HG03442 (cell line): Measurements from ENCODE around the gene DHRSX.
"Not testable (repeated sequence)": the region's sequence is repeated elsewhere in the genome, so short reads cannot be mapped to it uniquely, and the experiment has no call there.

ENCODE experiments used
- ATAC-seq: cut with Tn5 transposase; IDR thresholded peaks from one replicate; pipeline ENCODE4 v1.9.1; 2021; ENCODE audit warnings: mild to moderate bottlenecking, moderate library complexity; ENCODE audit not compliant: unreplicated experiment

Gene DHRSX

GRCh38 chrX:2376166-2376565, 124.6 kb downstream of the DHRSX start:
- ATAC-seq = no peak

- ATAC-seq = no peak
Measured at GRCh38 chrX:2374086-2374485, 126.7 kb downstream of the DHRSX start.

GRCh38 chrX:2373615-2374014, 127.2 kb downstream of the DHRSX start:
- ATAC-seq = no peak

DNA sequence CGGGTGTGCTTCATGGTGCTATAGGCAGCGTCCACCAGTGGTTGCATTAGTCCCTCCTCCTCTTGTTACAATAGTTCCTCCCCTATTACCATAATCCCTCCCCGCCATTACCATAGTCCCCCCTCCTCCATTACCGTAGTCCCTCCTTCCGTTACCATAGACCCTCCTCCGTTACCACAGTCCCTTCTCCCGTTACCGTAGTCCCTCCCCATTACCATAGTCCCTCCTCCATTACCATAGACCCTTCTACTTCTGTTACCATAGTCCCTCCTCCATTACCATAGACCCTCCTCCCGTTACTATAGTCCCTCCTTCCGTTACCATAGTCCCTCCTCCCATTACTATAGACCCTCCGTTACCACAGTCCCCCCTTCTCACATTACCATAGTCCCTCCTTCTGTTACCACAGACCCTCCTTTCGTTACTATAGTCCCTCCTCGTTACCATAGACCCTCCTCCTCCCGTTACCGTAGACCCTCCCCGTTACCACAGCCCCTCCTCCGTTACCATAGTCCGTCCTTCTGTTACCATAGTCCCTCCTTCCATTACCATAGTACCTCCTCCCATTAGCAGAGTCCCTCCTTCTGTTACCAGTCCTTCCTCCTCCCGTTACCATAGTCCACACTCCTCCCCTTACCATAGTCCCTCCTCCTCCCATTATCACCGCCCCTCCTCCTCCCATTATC, 129.6 kb downstream of the DHRSX start:
- no peak for ATAC-seq

- ATAC-seq = no peak
Measured at GRCh38 chrX:2370456-2370855, 130.3 kb downstream of the DHRSX start.

DNA sequence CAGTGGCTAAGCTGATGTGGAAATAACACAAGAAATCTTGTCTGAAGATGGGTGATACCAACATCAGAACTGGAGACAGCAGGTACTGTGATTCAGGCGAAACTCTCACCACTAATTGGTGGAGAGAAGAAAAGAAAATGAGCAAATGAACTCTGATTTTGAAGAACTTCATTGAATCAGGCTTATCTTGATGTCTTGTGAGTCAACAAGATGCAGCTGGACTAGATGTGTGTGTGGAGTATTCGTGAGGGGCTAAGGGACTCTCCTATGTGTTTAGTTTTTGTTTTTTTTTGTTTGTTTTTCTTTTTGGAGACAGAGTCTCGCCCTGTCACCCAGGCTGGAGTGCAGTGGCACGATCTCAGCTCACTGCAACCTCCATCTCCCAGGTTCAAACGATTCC, 131.6 kb downstream of the DHRSX start:
- ATAC-seq = no peak

- ATAC-seq = no peak
Measured at GRCh38 chrX:2360731-2361130, 140.0 kb downstream of the DHRSX start.

GRCh38 chrX:2359522-2359921, 141.3 kb downstream of the DHRSX start:
- not testable (repeated sequence) for ATAC-seq

GRCh38 chrX:2351999-2352995, 148.5 kb downstream of the DHRSX start:
- no peak for ATAC-seq

GRCh38 chrX:2351321-2351720, 149.5 kb downstream of the DHRSX start:
- no peak for ATAC-seq

GRCh38 chrX:2350703-2351102, 150.1 kb downstream of the DHRSX start:
- ATAC-seq = not testable (repeated sequence)

DNA sequence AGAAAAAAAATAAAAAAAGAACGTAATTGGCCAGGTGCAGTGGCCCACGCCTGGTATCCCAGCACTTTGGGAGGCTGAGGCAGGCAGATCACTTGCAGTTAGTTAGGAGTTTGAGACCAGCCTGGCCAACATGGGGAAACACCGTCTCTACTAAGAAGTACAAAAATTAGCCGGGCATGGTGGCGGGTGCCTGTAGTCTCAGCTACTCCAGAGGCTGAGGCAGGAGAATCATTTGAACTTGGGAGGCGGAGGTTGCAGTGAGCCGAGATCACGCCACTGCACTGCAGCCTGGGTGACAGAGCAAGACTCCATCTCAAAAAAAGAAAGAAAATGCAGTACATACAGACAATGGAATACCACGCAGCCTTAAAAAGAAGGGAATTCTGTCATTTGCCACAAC, 150.7 kb downstream of the DHRSX start:
- not testable (repeated sequence) for ATAC-seq

DNA sequence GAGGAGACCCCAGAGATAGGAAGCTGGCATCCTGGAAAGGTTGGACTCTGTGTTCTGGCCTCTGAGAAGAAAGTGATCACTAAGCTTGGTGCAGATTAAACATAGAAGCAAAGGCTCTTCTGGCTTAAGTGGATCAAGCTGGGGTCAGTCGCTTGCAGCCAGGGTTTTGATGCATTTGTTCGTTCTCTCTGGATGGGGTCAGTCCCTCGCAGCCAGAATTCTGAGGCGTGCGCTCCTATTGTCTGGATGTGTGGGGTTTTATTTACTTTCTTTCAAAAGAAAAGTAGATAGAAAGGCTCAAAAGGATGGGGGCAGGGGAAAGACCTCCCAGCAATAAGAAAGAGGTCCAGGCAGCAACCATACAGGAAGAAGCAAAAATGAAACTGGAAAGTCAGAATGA, 152.6 kb downstream of the DHRSX start:
- no peak for ATAC-seq

DNA sequence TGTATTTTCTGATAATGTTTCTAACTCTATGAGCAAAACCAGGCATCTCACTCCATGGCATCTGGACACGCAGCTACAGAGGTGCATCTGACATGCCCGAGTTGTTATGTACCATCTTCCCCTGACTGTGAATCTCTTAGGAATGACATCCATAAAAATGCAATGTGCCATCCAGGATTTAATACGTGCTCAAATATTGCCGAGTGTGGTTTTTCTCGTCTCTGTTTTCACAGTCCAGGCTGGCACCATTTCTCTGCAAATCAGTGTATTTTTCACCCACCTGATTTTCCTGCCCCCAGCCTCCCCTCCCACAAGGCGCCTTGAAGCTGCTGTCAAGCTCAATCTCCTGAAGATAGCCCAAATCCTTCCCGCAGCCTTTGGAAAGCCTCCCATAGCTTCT, 154.6 kb downstream of the DHRSX start:
- ATAC-seq = no peak

DNA sequence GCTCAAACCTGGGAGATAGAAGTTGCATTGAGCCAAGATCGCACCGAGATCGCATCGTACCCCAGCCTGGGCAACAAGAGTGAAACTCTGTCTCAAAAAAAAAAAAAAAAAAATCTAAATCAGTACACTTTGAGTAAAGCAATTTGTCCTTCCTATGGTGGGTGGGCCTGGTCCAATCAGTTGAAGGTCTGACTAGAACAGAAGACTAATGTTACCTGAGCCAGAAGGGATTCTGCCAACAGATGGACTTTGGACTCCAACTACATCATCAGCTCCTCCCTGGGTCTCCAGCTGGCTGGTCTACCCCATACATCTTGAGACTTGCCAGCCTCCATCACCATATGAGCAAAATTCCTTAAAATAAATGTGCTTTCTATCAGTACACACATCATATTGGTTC, 155.2 kb downstream of the DHRSX start:
- no peak for ATAC-seq

DNA sequence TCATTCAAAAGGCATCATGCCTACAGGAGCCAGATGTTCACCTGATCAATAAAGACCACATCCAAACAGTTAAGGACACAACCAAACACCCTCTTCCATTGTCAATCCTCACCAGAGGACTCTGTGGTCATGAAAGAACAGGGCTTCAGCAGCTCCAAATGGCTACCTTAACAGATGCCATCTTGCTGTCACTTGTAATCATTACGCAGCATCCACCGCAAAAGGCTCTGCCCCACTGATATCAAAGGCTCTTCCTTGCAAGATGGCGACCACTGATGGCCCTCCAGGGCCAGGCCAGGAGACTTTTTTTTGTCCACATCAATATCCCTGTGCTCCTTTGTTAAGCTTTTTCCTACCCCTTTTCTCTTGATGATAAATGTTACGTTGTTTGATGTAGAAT, 157.4 kb downstream of the DHRSX start:
- ATAC-seq = no peak

- ATAC-seq = no peak
Measured at GRCh38 chrX:2342874-2343273, 157.9 kb downstream of the DHRSX start.

GRCh38 chrX:2342281-2342688, 158.5 kb downstream of the DHRSX start:
- no peak for ATAC-seq

- ATAC-seq = no peak
Measured at GRCh38 chrX:2340991-2341390, 159.8 kb downstream of the DHRSX start.

DNA sequence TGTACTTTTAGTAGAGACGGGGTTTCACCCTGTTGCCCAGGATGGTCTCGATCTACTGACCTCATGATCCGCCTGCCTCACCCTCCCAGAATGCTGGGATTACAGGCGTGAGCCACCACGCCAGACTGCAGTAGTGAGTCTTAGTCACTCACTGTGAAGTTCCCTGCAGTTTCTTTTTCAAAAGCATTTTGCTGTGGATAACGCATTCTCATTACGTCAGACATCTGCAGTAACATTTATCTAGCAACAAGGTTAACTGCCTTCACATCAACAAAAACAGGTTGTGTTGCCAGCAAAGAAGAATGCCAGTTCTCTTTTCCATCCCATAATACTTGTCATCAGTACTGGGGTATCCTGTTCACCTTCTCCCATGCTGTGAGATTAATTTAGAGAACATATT, 164.6 kb downstream of the DHRSX start:
- no peak for ATAC-seq

DNA sequence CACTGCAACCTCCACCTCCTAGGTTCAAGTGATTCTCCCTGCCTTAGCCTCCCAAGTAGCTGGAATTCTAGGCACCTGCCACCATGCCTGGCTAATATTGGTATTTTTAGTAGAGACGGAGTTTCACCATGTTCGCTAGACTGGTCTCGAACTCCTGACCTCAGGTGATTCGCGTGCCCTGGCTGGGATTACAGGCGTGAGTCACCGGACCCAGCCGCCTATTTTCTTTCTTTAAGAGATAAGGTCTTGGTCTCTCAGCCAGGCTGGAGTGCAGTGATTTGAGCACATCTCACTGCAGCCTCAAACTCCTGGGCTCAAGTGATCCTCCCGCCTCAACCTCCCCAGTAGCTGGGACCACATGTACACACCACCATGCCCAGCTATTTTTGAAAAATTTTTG, 166.5 kb downstream of the DHRSX start:
- no peak for ATAC-seq

GRCh38 chrX:2332252-2332651, 168.5 kb downstream of the DHRSX start:
- no peak for ATAC-seq
